Astrocyte (in vitro differentiated cells and primary cell): ENCODE measurements around the gene TMEM101.

Source experiments
- EZH2 ChIP-seq: IDR thresholded peaks from 2 replicates; pipeline ENCODE4 v1.6.1; 2012; ENCODE audit warnings: mild to moderate bottlenecking, low read length, inconsistent platforms; ENCODE audit not compliant: insufficient read depth
- TF ChIP-seq, protein P1 (sequence below): IDR thresholded peaks from 2 replicates; pipeline ENCODE4 v1.5.1; 2011; ENCODE audit warnings: low read depth, mild to moderate bottlenecking, inconsistent platforms, low read length, moderate library complexity; ENCODE audit not compliant: insufficient read depth

DNA sequence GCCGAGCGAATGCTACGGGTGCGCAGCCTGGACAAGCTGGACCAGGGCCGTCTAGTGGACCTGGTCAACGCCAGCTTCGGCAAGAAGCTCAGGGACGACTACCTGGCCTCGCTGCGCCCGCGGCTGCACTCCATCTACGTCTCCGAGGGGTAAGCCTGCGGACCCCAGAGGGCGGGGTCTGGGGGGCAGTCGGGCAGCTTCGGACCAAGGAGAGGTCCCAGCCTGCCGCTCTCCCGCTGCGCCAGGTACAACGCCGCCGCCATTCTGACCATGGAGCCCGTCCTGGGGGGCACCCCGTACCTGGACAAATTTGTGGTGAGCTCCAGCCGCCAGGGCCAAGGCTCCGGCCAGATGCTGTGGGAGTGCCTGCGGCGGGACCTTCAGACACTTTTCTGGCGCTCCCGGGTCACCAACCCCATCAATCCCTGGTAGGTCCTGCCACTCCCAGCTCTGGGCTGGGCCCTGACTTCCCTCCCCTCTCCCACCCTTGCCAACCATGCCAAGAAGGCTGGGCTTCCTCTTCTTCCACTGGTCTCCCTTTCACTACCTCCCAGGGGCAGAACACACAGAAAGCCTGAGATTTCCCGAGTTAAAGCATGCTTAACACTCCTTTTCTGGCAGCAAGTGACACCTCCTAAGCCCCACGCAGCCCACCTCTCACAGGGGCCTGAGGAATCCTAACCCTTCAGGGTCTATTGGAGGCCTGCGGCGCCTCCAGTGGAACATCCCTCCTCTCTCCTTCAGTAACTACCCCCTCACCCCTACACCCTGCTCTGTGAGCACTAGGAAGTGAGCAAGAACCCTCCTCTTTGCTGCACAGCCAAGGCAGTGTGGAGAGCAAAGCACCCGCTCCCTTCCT lies 7.2 kb downstream of the TMEM101 start:
- TF ChIP-seq EZH2, result no peak
- TF ChIP-seq, protein P1, sequence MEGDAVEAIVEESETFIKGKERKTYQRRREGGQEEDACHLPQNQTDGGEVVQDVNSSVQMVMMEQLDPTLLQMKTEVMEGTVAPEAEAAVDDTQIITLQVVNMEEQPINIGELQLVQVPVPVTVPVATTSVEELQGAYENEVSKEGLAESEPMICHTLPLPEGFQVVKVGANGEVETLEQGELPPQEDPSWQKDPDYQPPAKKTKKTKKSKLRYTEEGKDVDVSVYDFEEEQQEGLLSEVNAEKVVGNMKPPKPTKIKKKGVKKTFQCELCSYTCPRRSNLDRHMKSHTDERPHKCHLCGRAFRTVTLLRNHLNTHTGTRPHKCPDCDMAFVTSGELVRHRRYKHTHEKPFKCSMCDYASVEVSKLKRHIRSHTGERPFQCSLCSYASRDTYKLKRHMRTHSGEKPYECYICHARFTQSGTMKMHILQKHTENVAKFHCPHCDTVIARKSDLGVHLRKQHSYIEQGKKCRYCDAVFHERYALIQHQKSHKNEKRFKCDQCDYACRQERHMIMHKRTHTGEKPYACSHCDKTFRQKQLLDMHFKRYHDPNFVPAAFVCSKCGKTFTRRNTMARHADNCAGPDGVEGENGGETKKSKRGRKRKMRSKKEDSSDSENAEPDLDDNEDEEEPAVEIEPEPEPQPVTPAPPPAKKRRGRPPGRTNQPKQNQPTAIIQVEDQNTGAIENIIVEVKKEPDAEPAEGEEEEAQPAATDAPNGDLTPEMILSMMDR, result no peak
